NAMALWA (cell line): ENCODE results near the gene DISP3.

Experiments used
- DNase-seq: peaks from one replicate; pipeline ENCODE4 v3.0.0-alpha.2; 2015; ENCODE audit warnings: low spot score

The DISP3 gene

GRCh38 chr1:11478571-11479374 is at the start of gene DISP3:
TSS of gene DISP3 (plus strand) at chr1:11479155. CDS start at chr1:11500993, 21,838 bp downstream.
- DNase-seq = peak; percentile 79

- DNase-seq = no peak
These were observed 49.7 kb upstream of the DISP3 start for GRCh38 chr1:11429226-11429625.

- no peak for DNase-seq
These were observed 49.0 kb upstream of the DISP3 start for GRCh38 chr1:11429935-11430334.

GRCh38 chr1:11431941-11432507 is 46.9 kb upstream of the DISP3 start:
- DNase-seq = no peak

GRCh38 chr1:11432526-11432925 is 46.4 kb upstream of the DISP3 start:
- no peak for DNase-seq

- peak; percentile 82 for DNase-seq
These were observed 44.5 kb upstream of the DISP3 start for GRCh38 chr1:11434501-11434900.

- DNase-seq = no peak
These were observed 44.0 kb upstream of the DISP3 start for GRCh38 chr1:11434926-11435325.

- DNase-seq = no peak
These were observed 40.0 kb upstream of the DISP3 start for GRCh38 chr1:11438996-11439395.

- DNase-seq = no peak
These were observed 37.6 kb upstream of the DISP3 start for GRCh38 chr1:11441211-11441952.

- DNase-seq = no peak
These were observed 35.9 kb upstream of the DISP3 start for GRCh38 chr1:11443043-11443442.

GRCh38 chr1:11443961-11444658 is 34.8 kb upstream of the DISP3 start:
- no peak for DNase-seq

GRCh38 chr1:11444907-11445306 is 34.0 kb upstream of the DISP3 start:
- no peak for DNase-seq

GRCh38 chr1:11447903-11448302 is 31.1 kb upstream of the DISP3 start:
- no peak for DNase-seq

GRCh38 chr1:11448373-11449099 is 30.4 kb upstream of the DISP3 start:
- DNase-seq = no peak

GRCh38 chr1:11449100-11449403 is 29.9 kb upstream of the DISP3 start:
- DNase-seq = no peak

- DNase-seq = no peak
These were observed 28.6 kb upstream of the DISP3 start for GRCh38 chr1:11450310-11450709.

GRCh38 chr1:11453742-11454491 is 25.0 kb upstream of the DISP3 start:
- no peak for DNase-seq

- no peak for DNase-seq
These were observed 22.9 kb upstream of the DISP3 start for GRCh38 chr1:11455967-11456570.

GRCh38 chr1:11456965-11457364 is 22.0 kb upstream of the DISP3 start:
- no peak for DNase-seq

GRCh38 chr1:11458811-11459275 is 20.1 kb upstream of the DISP3 start:
- no peak for DNase-seq
